Endothelial cell of umbilical vein (primary cell): ENCODE results near the gene CAMKMT. TPM values are rescaled to one million over a fixed set of nuclear protein-coding genes. Genes with fewer than 3 reads are reported as not detected.

Source experiments
- BruUV-seq: library from RNA; stranded (reverse); fragments of 400-500 nt; replicated peaks from 2 replicates; lab custom pipeline; 2021; lab: Mats Ljungman, UMichigan
- CTCF ChIA-PET: fragments of 300-600, 350-600 bp; sonication (Branson Sonifier 250); formaldehyde crosslinking; loops from one replicate; lab custom pipeline; 2021; ENCODE audit warnings: antibody characterized with exemption, inconsistent platforms; lab: Charles Lee
- POLR2A ChIA-PET: fragments of 300-600, 350-600 bp; sonication (Branson Sonifier 250); formaldehyde crosslinking; loops from one replicate; lab custom pipeline; 2021; ENCODE audit warnings: antibody characterized with exemption, inconsistent platforms; lab: Charles Lee
- DNase-seq: peaks from one replicate; pipeline ENCODE4 v3.0.0-alpha.2; 2011; ENCODE audit warnings: low read depth, low spot score
- FAIRE-seq: peaks from 2 replicates; lab custom pipeline; 2011; peaks lifted over from hg19 to GRCh38; lab: Jason Lieb, UNC
- H2AFZ ChIP-seq: 2 replicates; pipeline ENCODE4 v1.6.0; 2012; ENCODE audit warnings: low read depth, low read length, control low read depth, inconsistent platforms
- H3K27ac ChIP-seq: 2 replicates; pipeline ENCODE4 v1.5.1; 2011; ENCODE audit warnings: low read depth, mild to moderate bottlenecking, control low read depth, low read length, moderate library complexity; ENCODE audit not compliant: insufficient read depth
- H3K27me3 ChIP-seq, 2 experiments: 2 replicates each; pipeline versions ENCODE4 v1.6.0 to v1.6.1; 2011; ENCODE audit warnings: low read length in 2 of 2, mixed read lengths in 1 of 2; ENCODE audit not compliant: control insufficient read depth in 2 of 2, insufficient read depth in 2 of 2
- H3K36me3 ChIP-seq, 2 experiments: 2 replicates in 1 of 2; 3 replicates in 1 of 2; pipeline ENCODE4 v1.5.1; 2011; ENCODE audit warnings: low read length in 2 of 2, mild to moderate bottlenecking in 1 of 2, moderate library complexity in 1 of 2; ENCODE audit not compliant: control insufficient read depth in 2 of 2, insufficient read depth in 2 of 2; ENCODE audit errors: extremely low read depth in 1 of 2
- H3K4me1 ChIP-seq: 3 replicates; pipeline ENCODE4 v1.5.1; 2011; ENCODE audit warnings: mild to moderate bottlenecking, low read length; ENCODE audit not compliant: control insufficient read depth, insufficient read depth; ENCODE audit errors: extremely low read depth
- H3K4me2 ChIP-seq: 2 replicates; pipeline ENCODE4 v1.6.1; 2011; ENCODE audit warnings: low read length, control low read depth, mixed read lengths; ENCODE audit not compliant: insufficient read depth
- H3K4me3 ChIP-seq, 3 experiments: fragments of 200-600 bp in 1 of 3; sonication (generic), shearing (Covaris generic) in 1 of 3; replicated peaks in 1 of 3; 2 replicates each; pipeline ENCODE4 v1.5.1; 2011 to 2016; ENCODE audit warnings: control low read depth in 3 of 3, low read length in 3 of 3, mild to moderate bottlenecking in 2 of 3, inconsistent platforms in 1 of 3, low read depth in 1 of 3, moderate library complexity in 1 of 3; ENCODE audit not compliant: insufficient read depth in 1 of 3
- H3K79me2 ChIP-seq: 2 replicates; pipeline ENCODE4 v1.6.0; 2012; ENCODE audit warnings: low read length, inconsistent platforms; ENCODE audit not compliant: control insufficient read depth, insufficient read depth
- H3K9ac ChIP-seq: replicated peaks from 2 replicates; pipeline ENCODE3; 2011; ENCODE audit warnings: low read length, control low read depth; ENCODE audit not compliant: insufficient read depth; ENCODE audit errors: extremely low read depth
- H3K9me1 ChIP-seq: replicated peaks from 3 replicates; pipeline ENCODE4 v1.6.0; 2011; ENCODE audit warnings: mild to moderate bottlenecking, low read length; ENCODE audit not compliant: control insufficient read depth, insufficient read depth; ENCODE audit errors: extremely low read depth
- H3K9me3 ChIP-seq: replicated peaks from 2 replicates; pipeline ENCODE4 v1.5.1; 2012; ENCODE audit warnings: low read length, inconsistent platforms; ENCODE audit not compliant: control insufficient read depth, insufficient read depth
- H4K20me1 ChIP-seq: replicated peaks from 2 replicates; pipeline ENCODE3; 2011; ENCODE audit warnings: mild to moderate bottlenecking, low read length; ENCODE audit not compliant: control insufficient read depth, insufficient read depth; ENCODE audit errors: extremely low read depth
- EZH2 ChIP-seq: IDR thresholded peaks from 2 replicates; pipeline ENCODE4 v1.6.1; 2012; ENCODE audit warnings: borderline replicate concordance, low read depth, mild to moderate bottlenecking, moderate library complexity, low read length, inconsistent platforms; ENCODE audit not compliant: severe bottlenecking
- FOS ChIP-seq: IDR thresholded peaks from 2 replicates; pipeline ENCODE4 v1.6.1; 2011; ENCODE audit warnings: mild to moderate bottlenecking, low read length, moderate library complexity, borderline replicate concordance; ENCODE audit not compliant: insufficient read depth
- GATA2 ChIP-seq: IDR thresholded peaks from 2 replicates; pipeline ENCODE4 v1.7.0; 2011; ENCODE audit warnings: low read depth, mild to moderate bottlenecking, moderate library complexity, mixed read lengths, low read length; ENCODE audit not compliant: insufficient read length, insufficient read depth
- JUN ChIP-seq: IDR thresholded peaks from 2 replicates; pipeline ENCODE4 v1.6.1; 2011; ENCODE audit warnings: borderline replicate concordance, low read depth; ENCODE audit not compliant: insufficient read length, insufficient read depth
- MYC ChIP-seq: IDR thresholded peaks from one replicate; pipeline ENCODE4 v1.6.1; 2011; ENCODE audit warnings: mild to moderate bottlenecking, low read depth, low read length
- POLR2A ChIP-seq: IDR thresholded peaks from 2 replicates; pipeline ENCODE4 v1.6.1; 2012; ENCODE audit warnings: low read depth, mild to moderate bottlenecking, control low read depth, low read length
- POLR2AphosphoS5 ChIP-seq: IDR thresholded peaks from 2 replicates; pipeline ENCODE4 v1.6.1; 2012; ENCODE audit warnings: low read depth, mild to moderate bottlenecking, control low read depth, low read length, moderate library complexity; ENCODE audit not compliant: insufficient read depth
- dilution Hi-C: fragments of 300-500 bp; cut with MboI; formaldehyde crosslinking; loops from one replicate; pipeline ENCODE4 v1.15.0; 2019; ENCODE audit warnings: low sequenced_read_pairs; ENCODE audit not compliant: extremely low pct_ligation_motif_present
- intact Hi-C: fragments of 100-400 bp; cut with micrococcal nuclease; formaldehyde crosslinking; loops from one replicate; pipeline ENCODE4 v1.10.0; 2022
- polyA plus RNA-seq, 4 experiments: library from polyadenylated mRNA; depleted of rRNA in 3 of 4; stranded (reverse) in 3 of 4; unstranded in 1 of 4; fragments of >200 nt; gene quantifications; 2 replicates each; pipeline versions ENCODE4 v1.2.1 to v1.2.3, GENCODE V29; 2011 to 2012; ENCODE audit warnings: missing spikeins in 1 of 4
- total RNA-seq: library from RNA; stranded (reverse); gene quantifications from 2 replicates; pipeline ENCODE4 v1.2.3, GENCODE V29; 2021
- TF ChIP-seq, protein P1 (sequence below), 2 donors: IDR thresholded peaks; 1 replicate in 1 of 2; 2 replicates in 1 of 2; pipeline ENCODE4 v1.5.1; 2011; ENCODE audit warnings: low read length in 2 of 2, mild to moderate bottlenecking in 2 of 2, moderate library complexity in 2 of 2, control low read depth in 1 of 2, inconsistent platforms in 1 of 2, low read depth in 1 of 2; ENCODE audit not compliant: insufficient read depth in 1 of 2; ENCODE audit errors: extremely low read depth in 1 of 2
- TF ChIP-seq, protein P2 (sequence below): IDR thresholded peaks from 2 replicates; pipeline ENCODE4 v1.6.1; 2011; ENCODE audit not compliant: insufficient read depth, insufficient read length

The CAMKMT gene
- total and polyA plus RNA-seq, 2 donors (not counting 3 experiments of a cell fraction or from before 2014, with no cell fraction given): 4.1 to 10.7 TPM

DNA sequence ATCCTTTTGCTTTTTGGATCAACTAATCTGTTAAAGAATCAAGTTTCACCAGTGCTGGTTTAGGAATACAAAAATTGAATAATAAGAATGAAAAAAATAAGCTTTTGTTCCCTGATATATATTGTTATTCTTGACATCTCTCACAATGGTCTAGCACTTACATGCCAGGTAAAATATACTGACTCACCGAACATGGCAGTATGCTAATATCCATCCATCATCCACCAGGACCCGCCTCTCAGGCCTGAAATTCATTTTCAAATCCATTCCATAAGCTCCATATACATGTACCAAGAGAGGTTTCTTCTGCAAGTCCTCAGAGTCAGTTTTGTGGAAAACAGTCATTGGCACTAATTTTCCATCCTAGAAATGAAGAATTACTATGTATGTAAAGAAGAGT lies 33.0 kb upstream of the CAMKMT start:
- no peaks in the 10 kb centered on the region for H3K9me1 ChIP-seq
- no peaks in the 10 kb centered on the region for H4K20me1 ChIP-seq
- no peak overlapping the region for H3K9ac ChIP-seq
- CTCF ChIA-PET: interaction anchor here (1.1 to 2.2 kb wide), 4 partner anchors 9 to 64 kb away, joined by 3 to 9 read pairs (median 4); no protein-coding TSS in a partner anchor
- H3K36me3 ChIP-seq: peaks cover 5 to 6% of the 10 kb centered on the region in 2 experiments
- no peak for DNase-seq
- H3K27me3 ChIP-seq: no peaks in the 10 kb centered on the region
- no peak for FAIRE-seq
- POLR2A ChIA-PET: no interaction called here
- TF ChIP-seq, protein P1, sequence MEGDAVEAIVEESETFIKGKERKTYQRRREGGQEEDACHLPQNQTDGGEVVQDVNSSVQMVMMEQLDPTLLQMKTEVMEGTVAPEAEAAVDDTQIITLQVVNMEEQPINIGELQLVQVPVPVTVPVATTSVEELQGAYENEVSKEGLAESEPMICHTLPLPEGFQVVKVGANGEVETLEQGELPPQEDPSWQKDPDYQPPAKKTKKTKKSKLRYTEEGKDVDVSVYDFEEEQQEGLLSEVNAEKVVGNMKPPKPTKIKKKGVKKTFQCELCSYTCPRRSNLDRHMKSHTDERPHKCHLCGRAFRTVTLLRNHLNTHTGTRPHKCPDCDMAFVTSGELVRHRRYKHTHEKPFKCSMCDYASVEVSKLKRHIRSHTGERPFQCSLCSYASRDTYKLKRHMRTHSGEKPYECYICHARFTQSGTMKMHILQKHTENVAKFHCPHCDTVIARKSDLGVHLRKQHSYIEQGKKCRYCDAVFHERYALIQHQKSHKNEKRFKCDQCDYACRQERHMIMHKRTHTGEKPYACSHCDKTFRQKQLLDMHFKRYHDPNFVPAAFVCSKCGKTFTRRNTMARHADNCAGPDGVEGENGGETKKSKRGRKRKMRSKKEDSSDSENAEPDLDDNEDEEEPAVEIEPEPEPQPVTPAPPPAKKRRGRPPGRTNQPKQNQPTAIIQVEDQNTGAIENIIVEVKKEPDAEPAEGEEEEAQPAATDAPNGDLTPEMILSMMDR (IDR thresholded peaks at IDR 0.05; ENCODE audit: extremely low read depth in 1 of 2, insufficient read depth in 1 of 2, low read depth in 1 of 2, low read length in 2 of 2): no peak
- no peak for TF ChIP-seq POLR2A
- TF ChIP-seq EZH2: no peak
- no peak for TF ChIP-seq FOS
- no peak for TF ChIP-seq MYC
- no peak for TF ChIP-seq POLR2AphosphoS5
- TF ChIP-seq JUN: no peak
- TF ChIP-seq, protein P2, sequence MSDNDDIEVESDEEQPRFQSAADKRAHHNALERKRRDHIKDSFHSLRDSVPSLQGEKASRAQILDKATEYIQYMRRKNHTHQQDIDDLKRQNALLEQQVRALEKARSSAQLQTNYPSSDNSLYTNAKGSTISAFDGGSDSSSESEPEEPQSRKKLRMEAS: no peak
- no peak for TF ChIP-seq GATA2
- no peak overlapping the region for H3K4me3 ChIP-seq
- no TSS peak for BruUV-seq
- no peak overlapping the region for H2AFZ ChIP-seq
- H3K79me2 ChIP-seq: no peaks in the 10 kb centered on the region
- intact Hi-C loops (no loop called here), dilution Hi-C loops (no loop called here)
- H3K4me2 ChIP-seq: no peak overlapping the region
- no peak overlapping the region for H3K27ac ChIP-seq
- no peaks in the 10 kb centered on the region for H3K4me1 ChIP-seq
- H3K9me3 ChIP-seq: no peaks in the 10 kb centered on the region
